ENCODE data around the gene TECR. TPM values are rescaled to one million over a fixed set of nuclear protein-coding genes. Genes with fewer than 3 reads are reported as not detected.
A peak's percentile ranks its signal among the peaks of the same experiment; 100 is the strongest.
"Not testable (repeated sequence)": the region's sequence is repeated elsewhere in the genome, so short reads cannot be mapped to it uniquely, and the experiment has no call there.

The TECR gene
- total RNA-seq, 2 experiments from 2014 or later, result 169 to 190 TPM

DNA sequence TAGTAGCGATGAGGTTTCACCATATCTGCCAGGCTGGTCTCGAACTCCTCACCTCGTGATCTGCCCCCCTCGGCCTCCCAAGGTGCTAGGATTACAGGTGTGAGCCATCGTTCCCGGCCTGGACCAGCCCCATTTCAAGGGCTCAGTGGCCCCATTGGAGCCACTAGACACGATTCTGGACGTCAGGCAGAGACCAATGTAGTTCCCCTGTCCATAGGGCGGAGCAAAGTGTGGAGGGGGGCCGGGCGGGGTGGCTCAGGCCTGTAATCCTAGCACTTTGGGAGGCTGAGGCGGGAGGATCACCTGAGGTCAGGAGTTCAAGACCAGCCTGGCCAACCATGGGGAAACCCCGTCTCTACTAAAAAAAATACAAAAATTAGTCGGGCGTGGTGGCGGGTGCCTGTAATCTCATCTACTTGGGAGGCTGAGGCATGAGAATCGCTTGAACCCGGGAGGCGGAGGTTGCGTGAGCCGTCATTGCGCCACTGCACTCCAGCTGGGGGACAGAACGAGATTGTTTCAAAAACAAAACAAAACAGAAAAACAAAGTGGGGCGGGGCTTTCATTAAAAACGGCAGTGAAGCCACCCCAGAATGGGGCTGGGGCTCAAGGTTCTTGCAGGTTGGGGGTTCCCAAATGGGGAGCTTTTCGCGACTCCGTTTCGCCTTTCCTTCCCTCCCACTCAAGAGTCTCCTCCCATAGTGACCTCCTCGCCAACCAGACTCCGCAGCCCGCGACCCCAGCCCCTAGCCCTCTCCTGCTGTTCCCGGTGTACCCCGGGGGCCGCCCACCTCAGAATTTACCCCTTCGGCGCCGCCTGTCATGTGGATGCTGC lies 758 bp upstream of the TECR start:
- H3K27me3 Mint-ChIP-seq, result no peaks in the 10 kb centered on the region
- POLR2A ChIA-PET, result no interaction called here
- H3K4me3 Mint-ChIP-seq, result peak overlapping the region; percentile 81
- no peak for DNase-seq
- H3K27ac Mint-ChIP-seq, result peak overlapping the region; percentile 95
- no peaks in the 10 kb centered on the region for H3K9me3 Mint-ChIP-seq
- peaks cover 16% of the 10 kb centered on the region for H3K36me3 Mint-ChIP-seq (ENCODE audit: low read depth)
- H3K4me1 Mint-ChIP-seq, result peaks cover 46% of the 10 kb centered on the region
- CTCF ChIA-PET, result interaction anchor here (1.2 kb wide), 1 partner anchor 11 kb away, joined by 4 read pairs; the partner anchor contains the start of gene DNAJB1

DNA sequence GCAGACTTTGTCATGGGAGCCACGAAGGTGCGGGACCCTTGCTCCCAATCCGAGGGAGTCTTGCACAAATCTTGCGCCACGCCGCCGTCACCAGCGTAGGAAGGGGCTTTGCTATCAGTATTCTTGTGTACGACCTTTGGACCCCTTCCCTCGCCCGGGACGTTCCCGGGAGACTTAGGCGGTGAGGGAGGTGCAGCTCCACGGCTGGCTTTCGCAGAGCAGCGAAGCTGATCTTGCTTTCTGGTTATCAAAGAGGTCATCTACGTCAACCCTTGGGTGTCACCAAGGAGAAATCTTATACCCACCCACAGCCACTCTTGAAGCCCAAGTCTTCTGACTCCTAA lies 583 bp downstream of the TECR start:
- H3K9me3 Mint-ChIP-seq, result no peaks in the 10 kb centered on the region
- H3K27ac Mint-ChIP-seq, result peak overlapping the region; percentile 95
- CTCF ChIA-PET, result no interaction called here
- H3K4me3 Mint-ChIP-seq, result peak overlapping the region; percentile 81
- no peaks in the 10 kb centered on the region for H3K27me3 Mint-ChIP-seq
- POLR2A ChIA-PET, result no interaction called here
- peak; percentile 37 for DNase-seq
- H3K36me3 Mint-ChIP-seq (ENCODE audit: low read depth), result peaks cover 16% of the 10 kb centered on the region
- H3K4me1 Mint-ChIP-seq, result peaks cover 40% of the 10 kb centered on the region

DNA sequence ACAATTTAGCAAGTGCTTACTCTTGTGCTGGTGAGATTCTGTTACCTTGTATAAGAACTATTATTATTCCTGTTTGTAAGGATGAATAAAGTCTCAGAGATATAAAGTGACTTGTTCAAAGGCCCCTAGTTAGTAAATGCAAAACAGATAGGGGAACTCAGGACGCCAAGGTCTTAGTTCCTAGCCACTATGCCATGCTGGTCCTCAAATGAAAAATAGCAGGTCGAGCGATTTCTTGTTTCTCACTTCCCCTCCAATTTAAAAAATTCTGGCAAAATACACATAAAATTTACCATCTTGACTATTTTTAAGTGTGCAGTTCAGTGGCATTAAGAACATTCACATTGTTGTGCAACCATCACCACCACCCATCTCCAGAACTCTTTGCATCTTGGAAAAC lies 1.1 kb downstream of the TECR start:
- CTCF ChIA-PET, result no interaction called here
- Mint-ChIP-seq H3K27me3 (no peaks in the 10 kb centered on the region), H3K4me1 (peaks cover 40% of the 10 kb centered on the region), H3K9me3 (no peaks in the 10 kb centered on the region), H3K27ac (peak overlapping the region; percentile 54), H3K4me3 (peak overlapping the region; percentile 81), H3K36me3 (ENCODE audit: low read depth) (peaks cover 16% of the 10 kb centered on the region)
- POLR2A ChIA-PET, result no interaction called here
- DNase-seq, result no peak

DNA sequence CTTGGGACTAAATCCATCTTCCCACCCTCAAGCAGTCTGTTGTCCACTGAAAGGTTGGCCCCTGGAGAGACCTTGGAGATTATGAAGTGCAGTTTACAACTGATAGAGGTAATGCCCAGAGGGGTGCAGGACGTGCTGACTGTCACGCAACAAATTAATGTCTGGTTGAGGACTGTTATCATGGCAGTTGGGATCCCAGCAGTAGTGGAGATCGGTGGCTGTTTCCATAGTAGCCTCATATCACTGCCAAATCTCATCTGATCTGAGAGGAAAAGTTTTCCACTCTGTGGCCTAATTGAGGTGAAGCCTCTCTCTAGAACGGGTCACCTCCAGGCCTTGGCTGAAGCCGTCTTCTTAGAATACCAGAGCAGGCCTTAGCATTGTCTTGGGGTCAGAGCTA lies 4.1 kb downstream of the TECR start:
- peaks cover 14% of the 10 kb centered on the region for H3K36me3 Mint-ChIP-seq (ENCODE audit: low read depth)
- POLR2A ChIA-PET, result no interaction called here
- H3K4me3 Mint-ChIP-seq, result no peak overlapping the region
- no peak for DNase-seq
- no peak overlapping the region for H3K27ac Mint-ChIP-seq
- H3K9me3 Mint-ChIP-seq, result no peaks in the 10 kb centered on the region
- peaks cover 39% of the 10 kb centered on the region for H3K4me1 Mint-ChIP-seq
- CTCF ChIA-PET, result no interaction called here
- no peaks in the 10 kb centered on the region for H3K27me3 Mint-ChIP-seq

DNA sequence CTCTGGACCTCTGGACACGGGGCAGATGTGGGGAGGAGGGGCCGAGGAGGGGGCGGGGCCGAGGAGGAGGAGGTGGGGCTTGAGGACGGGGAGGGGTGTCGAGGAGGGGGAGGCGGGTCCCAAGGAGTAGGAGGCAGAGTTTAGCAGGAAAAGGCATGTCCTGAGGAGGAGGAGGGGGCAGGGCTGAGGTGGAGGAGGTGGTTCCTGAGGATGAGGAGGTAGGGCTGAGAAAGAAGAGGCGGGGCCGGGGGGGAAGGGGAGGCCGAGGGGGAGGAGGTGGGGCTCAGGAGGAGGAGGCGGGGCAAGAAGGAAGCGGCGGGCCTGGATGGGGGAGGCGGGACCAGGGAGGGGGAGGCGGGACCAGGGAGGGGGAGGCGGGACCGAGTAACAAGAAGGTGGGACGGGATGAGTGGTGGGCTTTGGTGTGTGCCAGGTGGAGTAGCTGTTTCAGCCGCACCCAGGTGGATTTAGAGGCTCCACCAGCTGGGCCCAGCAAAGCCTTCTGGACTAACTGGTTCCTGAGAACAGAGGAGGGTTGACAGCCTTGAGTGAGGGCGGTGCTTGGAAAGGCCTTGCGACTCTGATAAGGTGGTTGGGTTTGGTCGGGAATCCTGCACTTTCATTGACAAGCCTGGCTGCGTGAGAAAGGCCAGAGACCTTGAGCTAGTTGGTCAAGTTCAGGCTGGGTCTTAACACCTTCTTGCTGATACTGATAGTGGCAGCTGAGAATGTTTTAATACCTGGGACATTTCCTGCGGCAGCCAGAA lies 7.7 kb downstream of the TECR start:
- peak overlapping the region; percentile 25 for H3K27ac Mint-ChIP-seq
- CTCF ChIA-PET, result interaction anchor here (0.6 to 1.8 kb wide), 2 partner anchors 13 to 17 kb away, joined by 3 to 4 read pairs; no protein-coding TSS in a partner anchor

DNA sequence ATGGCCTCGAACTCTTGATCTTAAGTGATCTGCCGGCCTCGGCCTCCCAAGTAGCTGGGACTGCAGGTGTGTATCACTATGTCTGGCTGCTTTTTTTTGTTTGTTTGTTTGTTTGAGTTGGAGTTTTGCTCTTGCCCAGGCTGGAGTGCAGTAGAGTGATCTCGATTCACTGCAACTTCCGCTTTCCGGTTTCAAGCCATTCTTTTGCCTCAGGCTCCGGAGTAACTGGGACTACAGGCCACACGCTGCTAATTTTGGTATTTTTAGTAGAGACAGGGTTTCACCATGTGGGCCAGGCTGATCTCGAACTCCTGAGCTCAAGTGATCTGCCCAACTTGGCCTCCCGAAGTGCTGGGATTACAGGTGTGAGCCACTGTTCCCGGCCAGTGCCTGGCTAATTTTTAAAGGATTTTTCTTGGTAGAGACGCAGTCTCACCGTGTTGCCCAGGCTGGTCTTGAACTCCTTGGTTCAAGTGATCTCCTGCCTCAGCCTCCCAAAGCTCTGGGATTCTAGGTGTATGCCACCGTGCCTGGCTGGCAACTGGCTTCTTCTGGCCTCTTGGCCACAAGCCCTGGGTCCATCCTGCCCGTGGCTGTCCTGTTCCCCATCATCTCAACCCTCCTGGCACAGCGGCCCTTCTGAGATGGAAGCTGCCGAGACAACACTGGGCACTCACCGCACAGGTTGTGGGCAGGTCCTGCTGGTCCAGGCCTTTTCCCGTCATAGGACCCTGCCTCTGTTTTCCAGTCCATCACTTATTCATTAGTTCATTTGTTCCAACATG lies 11.5 kb downstream of the TECR start:
- H3K27me3 Mint-ChIP-seq, result no peaks in the 10 kb centered on the region
- DNase-seq, result no peak
- H3K4me1 Mint-ChIP-seq, result peaks cover 24% of the 10 kb centered on the region
- CTCF ChIA-PET, result interaction anchor here (0.6 kb wide), 1 partner anchor 16 kb away, joined by 4 read pairs; no protein-coding TSS in a partner anchor
- POLR2A ChIA-PET, result no interaction called here
- no peak overlapping the region for H3K27ac Mint-ChIP-seq
- H3K9me3 Mint-ChIP-seq, result no peaks in the 10 kb centered on the region
- no peak overlapping the region for H3K4me3 Mint-ChIP-seq
- H3K36me3 Mint-ChIP-seq (ENCODE audit: low read depth), result peaks cover 8% of the 10 kb centered on the region

More for the DNA sequence above, 7.7 kb downstream of the TECR start:
- peaks cover 15% of the 10 kb centered on the region for H3K36me3 Mint-ChIP-seq (ENCODE audit: low read depth)
- DNase-seq, result peak; percentile 68
- H3K27me3 Mint-ChIP-seq, result no peaks in the 10 kb centered on the region
- H3K4me1 Mint-ChIP-seq, result peaks cover 26% of the 10 kb centered on the region
- no peak overlapping the region for H3K4me3 Mint-ChIP-seq
- POLR2A ChIA-PET, result no interaction called here
- H3K9me3 Mint-ChIP-seq, result no peaks in the 10 kb centered on the region

DNA sequence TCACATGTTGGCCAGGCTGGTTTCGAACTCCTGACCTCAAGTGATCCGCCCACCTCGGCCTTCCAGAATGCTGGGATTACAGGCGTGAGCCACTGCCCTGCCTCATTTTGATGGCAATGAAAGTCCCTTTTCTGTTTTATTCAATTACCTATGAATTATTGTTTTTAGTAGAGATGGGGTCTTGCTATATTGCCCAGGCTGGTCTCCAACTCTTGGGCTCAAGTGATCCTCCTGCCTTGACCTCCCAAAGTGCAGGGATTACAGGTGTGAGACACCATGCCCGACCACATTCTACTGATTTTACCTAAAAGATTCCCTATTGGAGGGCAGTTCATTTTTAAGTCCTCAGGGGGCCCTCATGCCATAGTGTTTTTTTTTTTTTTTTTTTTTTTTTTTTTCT lies 12.6 kb downstream of the TECR start:
- H3K36me3 Mint-ChIP-seq (ENCODE audit: low read depth), result not testable (repeated sequence)
- H3K4me1 Mint-ChIP-seq, result peaks cover 25% of the 10 kb centered on the region

DNA sequence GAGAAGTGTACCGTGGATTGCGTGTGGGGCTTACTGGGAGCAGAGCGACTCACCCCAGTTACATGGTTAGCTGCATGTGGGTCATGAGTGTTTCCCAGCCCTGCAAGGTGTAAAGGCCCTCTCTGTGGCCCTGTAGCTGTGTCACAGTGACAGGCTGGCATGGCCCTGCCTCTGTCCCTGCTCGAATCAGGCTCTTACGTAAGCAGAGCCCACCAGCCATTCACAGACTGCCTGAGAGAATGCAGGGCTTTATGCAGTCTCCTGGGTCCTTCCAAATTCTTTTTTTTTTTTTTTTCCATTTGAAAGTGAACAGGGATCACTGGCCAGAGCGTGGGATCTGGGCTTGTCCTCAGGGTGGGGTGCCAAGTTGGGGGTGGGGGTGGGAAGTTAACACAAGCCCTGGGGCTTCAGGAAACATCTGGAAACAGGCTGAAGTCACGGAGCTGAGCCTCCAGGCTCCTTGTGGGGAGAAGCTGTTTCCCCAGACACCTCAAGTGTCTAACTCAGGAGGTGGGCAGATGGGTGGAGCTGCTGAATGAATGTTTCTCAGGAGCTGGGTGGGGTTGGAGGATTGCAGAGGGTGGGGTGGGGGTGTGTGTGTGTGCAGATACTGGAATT lies 13.4 kb downstream of the TECR start:
- Mint-ChIP-seq H3K27ac (no peak overlapping the region), H3K27me3 (no peaks in the 10 kb centered on the region), H3K9me3 (no peaks in the 10 kb centered on the region), H3K4me3 (no peak overlapping the region), H3K36me3 (ENCODE audit: low read depth) (peaks cover 8% of the 10 kb centered on the region), H3K4me1 (peaks cover 23% of the 10 kb centered on the region)
- ChIA-PET POLR2A (no interaction called here), CTCF (interaction anchor here (1.2 kb wide), 2 partner anchors 11 to 30 kb away, joined by 3 to 5 read pairs; no protein-coding TSS in a partner anchor)
- DNase-seq, result no peak

More for the DNA sequence above, 12.6 kb downstream of the TECR start:
- H3K27ac Mint-ChIP-seq, H3K9me3 Mint-ChIP-seq, POLR2A ChIA-PET, H3K4me3 Mint-ChIP-seq, DNase-seq, H3K27me3 Mint-ChIP-seq: not testable (repeated sequence)
- CTCF ChIA-PET, result interaction anchor here (0.7 kb wide), 1 partner anchor 131 kb away, joined by 3 read pairs; no protein-coding TSS in a partner anchor

DNA sequence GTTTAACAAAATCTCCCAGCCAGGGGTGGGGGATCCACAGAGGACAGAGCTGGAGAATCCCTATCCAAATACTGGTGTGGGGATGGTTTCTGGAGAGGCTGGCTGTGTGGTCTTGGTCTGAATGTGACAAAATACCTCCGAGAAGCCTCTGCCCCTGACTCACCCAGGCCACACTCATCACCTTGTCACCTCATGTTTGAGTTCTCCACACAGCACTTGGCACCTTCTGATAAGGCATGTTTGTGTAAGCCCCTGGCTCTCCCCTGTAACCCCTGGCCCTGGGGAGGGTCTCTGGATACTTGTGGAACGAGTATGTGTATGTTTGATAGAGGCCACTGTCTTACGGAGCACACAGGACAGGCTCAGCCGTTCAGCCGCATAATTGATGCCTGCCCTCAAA lies 14.7 kb downstream of the TECR start:
- ChIA-PET CTCF (interaction anchor here (1.6 kb wide), 1 partner anchor 13 kb away, joined by 5 read pairs; no protein-coding TSS in a partner anchor), POLR2A (no interaction called here)
- H3K36me3 Mint-ChIP-seq (ENCODE audit: low read depth), result peaks cover 17% of the 10 kb centered on the region
- no peaks in the 10 kb centered on the region for H3K9me3 Mint-ChIP-seq
- H3K27me3 Mint-ChIP-seq, result no peaks in the 10 kb centered on the region
- peaks cover 25% of the 10 kb centered on the region for H3K4me1 Mint-ChIP-seq
- no peak overlapping the region for H3K27ac Mint-ChIP-seq
- DNase-seq, result no peak
- no peak overlapping the region for H3K4me3 Mint-ChIP-seq

DNA sequence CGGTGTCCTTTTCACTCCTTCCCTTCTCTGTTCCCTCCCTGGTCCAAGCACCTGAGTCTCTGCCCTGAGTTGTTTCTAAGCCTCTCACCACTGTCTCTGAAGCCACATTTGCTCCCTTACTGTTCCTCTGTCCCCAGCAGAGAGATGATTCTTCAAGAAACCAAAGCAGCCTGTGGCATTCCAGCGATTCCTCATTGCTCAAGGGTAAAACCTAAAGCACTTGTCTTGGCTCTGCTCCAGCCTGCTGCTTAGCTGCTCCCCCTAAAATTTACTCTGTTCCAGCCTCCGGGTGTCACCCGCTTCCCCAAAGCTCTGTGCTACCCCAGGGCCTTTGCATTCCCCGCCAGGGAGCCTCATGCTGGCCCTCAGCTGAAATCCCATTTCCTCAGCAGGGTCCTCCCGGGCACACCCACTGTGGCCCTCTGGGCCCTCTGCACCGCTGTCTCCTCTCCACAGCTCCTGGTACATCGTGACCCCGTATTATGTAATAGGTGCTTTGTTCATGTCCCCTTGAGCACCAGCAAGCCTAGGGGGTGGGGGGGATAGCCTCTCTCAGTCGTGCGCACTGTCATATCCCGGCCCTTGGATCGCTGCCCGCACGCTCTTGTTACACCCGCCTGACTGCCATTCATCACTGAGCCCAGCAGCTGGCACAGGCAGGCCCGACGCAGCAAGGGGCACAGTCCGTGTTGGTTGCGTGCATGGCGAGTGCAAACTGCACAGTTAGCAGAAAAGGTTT lies 15.8 kb downstream of the TECR start:
- ChIA-PET POLR2A (no interaction called here), CTCF (interaction anchor here (0.6 to 1.6 kb wide), 4 partner anchors 11 to 48 kb away, joined by 3 to 5 read pairs (median 3); no protein-coding TSS in a partner anchor)
- Mint-ChIP-seq H3K36me3 (ENCODE audit: low read depth) (peaks cover 17% of the 10 kb centered on the region), H3K9me3 (no peaks in the 10 kb centered on the region), H3K4me1 (peaks cover 23% of the 10 kb centered on the region), H3K27me3 (no peaks in the 10 kb centered on the region), H3K27ac (no peak overlapping the region), H3K4me3 (no peak overlapping the region)
- no peak for DNase-seq

DNA sequence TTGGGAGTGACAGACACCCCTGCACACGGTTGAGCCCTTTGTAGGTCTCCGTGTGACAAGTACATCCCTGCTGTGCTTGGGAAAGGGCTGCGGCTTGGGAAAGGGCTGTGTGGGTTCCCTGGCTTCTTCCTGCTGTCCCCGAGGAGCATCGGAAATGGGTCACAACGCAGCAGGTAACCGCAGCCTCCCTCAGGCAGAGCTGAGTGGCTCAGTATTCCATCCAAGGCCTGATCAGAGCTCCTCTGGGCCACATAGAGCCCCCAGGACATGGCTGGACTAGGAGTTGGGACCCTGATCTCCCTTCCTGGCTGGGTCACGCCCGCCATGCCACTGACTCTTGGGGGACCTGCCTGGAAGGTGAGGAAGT lies 16.3 kb downstream of the TECR start:
- H3K27me3 Mint-ChIP-seq, result no peaks in the 10 kb centered on the region
- peaks cover 19% of the 10 kb centered on the region for H3K36me3 Mint-ChIP-seq (ENCODE audit: low read depth)

More for the DNA sequence above, 16.3 kb downstream of the TECR start:
- no peak for DNase-seq
- CTCF ChIA-PET, result interaction anchor here (0.6 to 1.7 kb wide), 3 partner anchors 11 to 34 kb away, joined by 3 to 6 read pairs (median 3); no protein-coding TSS in a partner anchor
- no peak overlapping the region for H3K4me3 Mint-ChIP-seq
- peak overlapping the region; percentile 31 for H3K27ac Mint-ChIP-seq
- POLR2A ChIA-PET, result no interaction called here
- peaks cover 28% of the 10 kb centered on the region for H3K4me1 Mint-ChIP-seq
- no peaks in the 10 kb centered on the region for H3K9me3 Mint-ChIP-seq

Measured in activated CD4-positive, alpha-beta T cell treated with anti-CD3 and anti-CD28 coated beads, Interleukin-2, amount 10 ng/mL, durations not matched to agents 7 days and 5 days (primary cell).